ENCODE measurements around the gene MOXD1. TPM values are rescaled to one million over a fixed set of nuclear protein-coding genes. Genes with fewer than 3 reads are reported as not detected.

The MOXD1 gene
- total RNA-seq, 2 donors from 2014 or later: 0.79 to 4.2 TPM

DNA sequence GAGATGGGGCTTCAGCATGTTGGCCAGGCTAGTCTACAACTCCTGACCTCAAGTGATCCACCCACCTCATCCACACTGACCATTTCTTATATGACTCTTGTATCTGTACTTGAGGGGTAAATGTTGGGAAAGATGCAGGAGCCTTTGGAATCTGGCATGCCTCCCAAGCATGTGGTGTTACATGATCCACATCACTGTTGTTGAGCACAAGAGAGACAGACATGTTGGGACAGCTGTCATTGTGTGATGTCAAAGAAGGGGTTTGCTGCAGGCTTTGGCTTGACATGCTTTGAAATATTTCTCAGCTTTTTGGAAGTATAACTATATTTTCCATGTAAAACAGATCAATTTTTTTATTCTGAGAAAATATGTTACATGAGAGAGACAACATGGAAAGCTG is 139.9 kb downstream of the MOXD1 start:
- ATAC-seq (no peak), DNase-seq (no peak)
- intact Hi-C loops (cut with DNase I, micrococcal nuclease): no loop called here

DNA sequence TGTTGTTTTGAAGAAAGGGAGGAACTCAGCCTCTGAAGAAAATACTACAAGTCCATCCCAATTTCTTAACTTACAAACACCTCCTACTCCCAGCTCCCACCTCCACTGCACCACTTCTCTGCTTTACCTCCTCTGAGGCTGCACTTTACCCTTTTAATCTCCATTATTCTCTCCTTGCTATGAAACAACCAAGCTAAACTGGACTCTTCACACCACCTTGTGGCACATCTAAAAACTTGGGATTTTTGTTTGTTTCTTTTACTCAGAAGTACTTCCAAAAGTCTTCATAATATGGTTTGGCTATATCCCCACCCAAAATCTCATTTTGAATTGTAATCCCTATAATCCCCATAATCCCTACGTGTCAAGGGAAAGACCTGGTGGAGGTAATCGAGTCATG is 142.2 kb downstream of the MOXD1 start:
- DNase-seq (no peak), ATAC-seq (no peak)
- intact Hi-C loops (cut with DNase I, micrococcal nuclease): no loop called here

DNA sequence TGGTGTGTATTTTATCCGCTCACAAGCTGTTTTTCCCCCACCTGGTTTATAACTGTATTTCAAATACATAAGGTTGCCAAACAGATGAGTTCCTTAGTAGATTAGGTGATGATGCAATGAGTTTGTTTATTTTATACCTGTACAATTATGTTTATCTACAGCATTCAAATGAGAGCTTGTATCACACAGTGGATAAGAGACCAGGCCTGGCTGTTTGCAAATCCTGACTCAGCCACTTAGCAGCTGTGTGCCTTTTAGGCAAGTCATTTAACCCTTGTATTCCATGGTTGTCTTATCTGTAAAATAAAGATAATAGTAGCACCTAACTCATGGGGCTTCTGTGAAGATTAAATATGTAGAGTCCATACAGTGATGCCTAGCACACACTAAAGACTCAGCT is 143.7 kb downstream of the MOXD1 start:
- no peak for DNase-seq
- intact Hi-C loops (cut with DNase I, micrococcal nuclease): no loop called here
- ATAC-seq: peak; percentile 42

DNA sequence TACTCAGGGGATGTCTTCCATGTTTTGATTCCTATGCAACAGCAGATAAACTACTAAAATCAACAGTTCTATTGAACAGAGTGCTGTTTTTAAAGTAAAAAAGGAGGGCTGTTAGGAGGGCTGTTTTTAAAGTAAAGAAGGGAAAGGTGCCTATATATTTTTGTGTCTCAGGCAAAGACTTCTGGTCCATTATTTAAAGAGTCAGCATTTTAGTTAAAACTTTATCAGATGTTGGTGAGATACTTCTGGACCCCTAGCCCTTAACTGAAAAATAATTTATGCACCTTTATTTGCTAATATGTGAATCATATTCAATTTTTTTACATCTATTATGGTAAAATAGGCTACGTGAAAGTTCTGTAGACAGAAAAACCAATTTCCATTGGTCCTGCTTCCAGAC is 144.8 kb downstream of the MOXD1 start:
- DNase-seq (no peak), ATAC-seq (no peak)
- intact Hi-C loops (cut with DNase I, micrococcal nuclease): no loop called here

DNA sequence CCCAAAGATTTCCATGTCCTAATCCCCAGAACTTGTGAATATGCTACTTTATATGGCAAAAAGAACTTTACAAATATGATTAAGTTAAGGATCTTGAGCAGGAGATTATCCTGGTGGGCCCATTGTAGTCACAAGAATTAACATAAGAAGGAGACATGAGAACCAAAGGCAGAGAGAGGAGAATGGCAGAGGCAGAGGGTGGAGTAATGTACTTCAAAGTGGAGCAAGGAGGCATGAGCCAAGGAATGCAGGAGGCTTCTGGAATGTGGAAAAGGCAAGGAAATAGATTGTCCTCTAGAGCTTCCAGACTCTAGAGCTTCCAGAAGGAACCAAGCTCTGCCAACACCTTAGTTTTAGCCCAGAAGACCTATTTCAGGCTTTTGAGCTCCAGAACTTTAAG is 147.4 kb downstream of the MOXD1 start:
- intact Hi-C loops (cut with DNase I, micrococcal nuclease): no loop called here
- ATAC-seq (no peak), DNase-seq (no peak)

DNA sequence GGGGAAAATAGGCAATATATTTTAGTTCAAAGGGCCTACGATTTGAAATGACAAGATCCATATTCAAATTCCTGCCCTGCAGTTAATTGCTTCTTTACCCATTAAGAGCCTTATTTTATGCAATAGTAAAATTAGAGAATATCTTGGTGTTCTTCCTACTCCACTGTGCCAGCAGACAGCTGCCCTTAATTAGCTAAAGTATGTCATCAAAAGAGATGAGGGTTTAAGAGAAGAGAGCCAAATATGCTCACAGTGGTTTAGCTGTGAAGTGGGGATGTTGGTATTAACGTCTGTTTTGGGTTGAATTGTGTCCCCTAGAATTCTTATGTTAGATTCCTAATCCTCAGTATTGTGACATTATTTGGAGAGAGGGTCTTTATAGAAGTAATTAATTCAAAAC is 148.1 kb downstream of the MOXD1 start:
- DNase-seq (no peak), ATAC-seq (no peak)
- intact Hi-C loops (cut with DNase I, micrococcal nuclease): no loop called here

DNA sequence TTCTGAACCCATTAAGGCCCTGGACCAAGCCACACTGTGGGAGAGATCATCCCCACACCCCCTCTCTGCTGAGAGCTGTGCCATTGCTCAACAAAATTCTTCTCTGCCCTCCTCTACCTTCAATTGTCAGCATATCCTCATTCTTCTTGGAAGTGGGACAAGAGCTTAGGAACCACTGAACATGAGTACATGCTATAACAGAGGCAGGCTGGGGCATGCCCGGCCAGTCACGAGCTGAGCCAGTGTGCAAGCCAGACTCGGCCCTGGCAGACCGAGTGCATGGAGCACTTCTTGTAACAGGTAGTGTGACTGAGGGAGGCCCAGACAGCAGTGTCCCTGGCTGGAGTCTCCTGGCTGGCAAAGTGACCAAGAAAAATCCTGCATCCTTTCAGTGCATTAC is 149.2 kb downstream of the MOXD1 start:
- DNase-seq: no peak
- no peak for ATAC-seq
- intact Hi-C loops (cut with DNase I, micrococcal nuclease): no loop called here

DNA sequence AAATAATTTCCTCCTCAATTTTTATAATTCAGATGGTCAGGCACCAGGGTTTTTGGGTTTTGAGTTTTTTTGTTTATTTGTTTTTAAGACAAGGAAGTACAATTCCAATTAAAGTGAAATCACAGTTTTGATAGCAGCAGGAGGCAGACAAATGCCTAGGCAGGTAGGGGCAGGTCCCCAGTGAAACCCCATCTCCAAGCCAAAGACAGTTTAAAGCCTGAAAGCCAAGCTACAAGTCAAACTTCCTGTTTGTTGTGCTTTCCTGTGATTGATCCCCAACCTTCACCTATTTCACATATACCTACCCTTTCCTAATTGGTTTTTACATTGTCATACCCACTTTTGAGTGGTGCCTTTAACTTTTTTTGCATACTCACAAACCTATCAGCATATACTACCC is 149.6 kb downstream of the MOXD1 start:
- no peak for DNase-seq
- intact Hi-C loops (cut with DNase I, micrococcal nuclease): no loop called here
- no peak for ATAC-seq

DNA sequence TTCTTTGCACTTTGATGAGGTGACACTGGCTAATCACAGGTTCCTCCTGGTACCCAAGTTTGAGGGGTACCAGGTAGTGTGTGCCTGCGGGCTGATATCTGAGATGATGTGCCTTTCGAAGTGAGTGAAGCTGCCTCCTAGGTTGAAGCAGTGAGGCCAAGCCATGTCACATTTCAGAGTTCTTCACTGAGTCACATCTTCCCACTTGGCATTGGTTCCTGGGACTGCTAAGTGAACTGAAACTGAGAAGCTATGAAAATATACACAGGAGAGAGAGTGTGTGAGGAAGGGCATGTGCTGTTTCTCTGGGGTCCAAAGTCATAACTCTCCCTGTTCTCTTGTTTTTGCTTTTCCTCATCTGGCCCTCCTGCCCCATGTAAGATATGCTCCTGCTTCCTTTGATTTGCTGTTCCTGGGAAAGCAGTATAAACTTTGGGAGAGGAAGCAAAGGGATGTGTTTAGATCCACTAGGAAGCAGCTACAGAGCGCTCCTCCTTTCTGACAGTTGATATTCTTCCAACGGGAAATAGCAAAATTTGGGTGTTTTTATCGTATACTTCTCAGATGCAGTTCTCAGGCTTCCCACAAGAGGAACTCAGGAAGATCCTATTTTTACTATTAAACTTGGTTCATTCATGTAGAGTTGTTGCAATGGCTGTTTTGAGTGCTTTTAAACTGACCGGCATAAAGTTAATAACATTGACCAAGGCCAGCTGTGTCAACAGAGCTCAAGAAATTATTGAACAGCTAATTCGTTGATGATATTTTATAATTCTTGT is 153.7 kb downstream of the MOXD1 start:
- intact Hi-C loops (cut with DNase I, micrococcal nuclease): no loop called here
- ATAC-seq (no peak), DNase-seq (no peak)

DNA sequence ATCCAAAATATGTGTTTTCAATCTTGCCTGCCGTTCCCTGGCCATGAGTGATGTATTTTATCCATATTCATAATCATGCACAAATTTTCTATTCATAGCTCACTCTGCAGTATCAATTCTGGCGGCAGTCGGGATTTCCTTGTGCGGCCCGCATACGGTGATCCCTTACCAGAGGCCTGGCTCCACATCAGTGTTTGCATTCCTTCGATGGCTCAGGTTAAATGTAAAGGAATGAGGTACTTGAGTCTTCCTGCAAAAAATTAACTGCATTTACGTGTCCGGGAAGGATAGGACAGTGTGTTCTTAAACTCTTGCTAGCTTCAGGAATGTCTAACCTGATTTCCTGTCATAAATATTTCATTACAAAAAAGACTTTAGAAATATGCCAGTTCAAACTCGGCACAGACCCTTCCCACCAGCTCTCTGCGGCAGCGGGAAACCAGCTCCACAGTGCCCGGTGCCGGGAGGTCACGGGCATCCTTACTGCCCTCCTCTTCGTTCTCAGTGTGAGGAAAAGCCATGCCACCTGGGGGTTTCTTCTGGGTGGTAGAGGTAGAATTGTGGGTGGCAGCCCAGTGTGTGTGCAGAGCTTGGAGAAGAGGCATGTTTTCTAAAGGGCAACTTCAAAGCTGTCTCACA is 154.5 kb downstream of the MOXD1 start:
- intact Hi-C loops (cut with DNase I, micrococcal nuclease): no loop called here
- no peak for ATAC-seq
- DNase-seq: no peak

DNA sequence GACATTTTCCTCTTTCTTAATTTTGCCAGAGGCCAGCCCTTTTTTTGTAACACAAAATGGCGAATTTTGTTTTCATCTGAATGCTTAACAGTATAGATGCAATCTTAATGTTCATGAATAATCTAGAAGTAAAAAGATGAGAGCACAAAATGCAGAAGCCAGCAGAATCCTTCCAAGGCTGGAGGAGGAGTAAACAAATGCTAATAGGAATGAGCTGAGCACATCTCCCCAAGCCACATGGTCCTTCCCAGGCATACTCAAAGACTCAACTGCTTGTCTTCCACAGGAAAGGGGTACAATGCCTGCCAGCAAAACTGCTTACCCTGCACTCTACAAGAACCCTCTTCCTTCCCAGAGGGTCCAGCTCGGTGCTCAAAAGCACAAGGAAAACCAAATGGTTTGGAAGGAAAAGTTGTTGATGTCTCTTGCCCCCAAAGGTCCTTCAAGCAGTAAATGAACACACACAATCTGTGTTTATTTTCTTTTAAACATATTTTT is 155.1 kb downstream of the MOXD1 start:
- intact Hi-C loops (cut with DNase I, micrococcal nuclease): no loop called here
- ATAC-seq (no peak), DNase-seq (no peak)

Other genes starting within 250 kb of the MOXD1 start
- gene STX7, start 111.6 kb upstream of the MOXD1 start, total RNA-seq: 10 to 100 TPM; 52.4 to 70.9 TPM
- gene TAAR9, start 136.8 kb upstream of the MOXD1 start, total RNA-seq: not detected
- gene TAAR8, start 151.2 kb upstream of the MOXD1 start, total RNA-seq: not detected
- gene TAAR6, start 168.8 kb upstream of the MOXD1 start, total RNA-seq: not detected
- not detected for gene TAAR5, start 188.3 kb upstream of the MOXD1 start, total RNA-seq
- gene TAAR2, start 222.8 kb upstream of the MOXD1 start, total RNA-seq: not detected